GM21786 (cell line): Measurements from ENCODE around the gene ATXN1.
"Not testable (repeated sequence)": the region's sequence is repeated elsewhere in the genome, so short reads cannot be mapped to it uniquely, and the experiment has no call there.

Experiments
- ATAC-seq: cut with Tn5 transposase; IDR thresholded peaks from one replicate; pipeline ENCODE4 v1.9.1; 2021; ENCODE audit not compliant: unreplicated experiment

ATXN1 gene

GRCh38 chr6:16468991-16469615, 292.2 kb downstream of the ATXN1 start:
- no peak for ATAC-seq

- ATAC-seq, result no peak
Measured at GRCh38 chr6:16466800-16467553, 294.3 kb downstream of the ATXN1 start.

GRCh38 chr6:16464045-16464444, 297.2 kb downstream of the ATXN1 start:
- no peak for ATAC-seq

- not testable (repeated sequence) for ATAC-seq
Measured at GRCh38 chr6:16463246-16463645, 298.0 kb downstream of the ATXN1 start.

GRCh38 chr6:16461491-16461890, 299.8 kb downstream of the ATXN1 start:
- ATAC-seq, result no peak

- ATAC-seq, result not testable (repeated sequence)
Measured at GRCh38 chr6:16459472-16459871, 301.8 kb downstream of the ATXN1 start.

- ATAC-seq, result no peak
Measured at GRCh38 chr6:16452348-16452747, 308.9 kb downstream of the ATXN1 start.

GRCh38 chr6:16450821-16451220, 310.4 kb downstream of the ATXN1 start:
- ATAC-seq, result no peak

- no peak for ATAC-seq
Measured at GRCh38 chr6:16450285-16450684, 311.0 kb downstream of the ATXN1 start.

- ATAC-seq, result no peak
Measured at GRCh38 chr6:16446273-16446672, 315.0 kb downstream of the ATXN1 start.

- ATAC-seq, result no peak
Measured at GRCh38 chr6:16442031-16442430, 319.2 kb downstream of the ATXN1 start.

- ATAC-seq, result no peak
Measured at GRCh38 chr6:16441262-16441661, 320.0 kb downstream of the ATXN1 start.

- no peak for ATAC-seq
Measured at GRCh38 chr6:16440636-16441212, 320.5 kb downstream of the ATXN1 start.

GRCh38 chr6:16438718-16439591, 322.3 kb downstream of the ATXN1 start:
- ATAC-seq, result no peak

GRCh38 chr6:16437984-16438383, 323.3 kb downstream of the ATXN1 start:
- no peak for ATAC-seq

GRCh38 chr6:16437095-16437494, 324.2 kb downstream of the ATXN1 start:
- no peak for ATAC-seq

GRCh38 chr6:16436550-16436949, 324.7 kb downstream of the ATXN1 start:
- no peak for ATAC-seq

GRCh38 chr6:16434885-16435284, 326.4 kb downstream of the ATXN1 start:
- ATAC-seq, result no peak

GRCh38 chr6:16433338-16433890, 327.8 kb downstream of the ATXN1 start:
- ATAC-seq, result no peak

- ATAC-seq, result peak; percentile 66
Measured at GRCh38 chr6:16432075-16433032, 328.9 kb downstream of the ATXN1 start.
